HuH-7 (cell line): Measurements from ENCODE around the gene ASL.
A peak's percentile ranks its signal among the peaks of the same experiment; 100 is the strongest.
"Not testable (repeated sequence)": the region's sequence is repeated elsewhere in the genome, so short reads cannot be mapped to it uniquely, and the experiment has no call there.

Source experiments
- DNase-seq: peaks from one replicate; pipeline ENCODE4 v3.0.0; 2011; ENCODE audit warnings: low spot score

ASL gene

DNA sequence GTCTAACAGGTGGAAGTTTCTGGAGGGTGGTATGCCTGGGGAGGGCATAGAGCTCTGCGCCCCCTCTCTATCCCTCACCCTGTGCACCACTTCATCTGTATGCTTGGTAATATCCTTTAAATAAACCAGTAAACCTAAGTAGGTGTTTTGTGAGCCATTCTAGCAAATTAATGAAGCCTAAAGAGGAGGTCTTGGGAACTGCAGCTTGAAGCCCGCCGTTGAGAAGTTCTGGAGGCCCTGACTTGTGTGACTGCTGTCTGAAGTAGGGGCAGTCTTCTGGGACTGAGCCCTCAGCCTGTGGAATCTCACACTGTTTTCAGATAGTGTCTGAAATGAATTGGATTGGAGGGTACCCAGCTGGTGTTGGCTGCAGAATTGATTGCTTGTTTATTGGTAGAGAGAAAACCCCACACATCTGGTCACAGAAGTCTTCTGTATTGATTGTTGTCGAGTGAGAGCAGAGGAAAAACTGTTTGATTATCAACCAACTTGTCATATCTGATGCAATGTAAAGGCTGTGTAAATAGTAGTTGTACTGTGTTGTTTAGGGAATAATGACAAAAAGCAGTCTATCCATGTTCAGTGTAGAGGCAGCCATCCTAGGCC, 43.7 kb downstream of the ASL start:
- no peak for DNase-seq

DNA sequence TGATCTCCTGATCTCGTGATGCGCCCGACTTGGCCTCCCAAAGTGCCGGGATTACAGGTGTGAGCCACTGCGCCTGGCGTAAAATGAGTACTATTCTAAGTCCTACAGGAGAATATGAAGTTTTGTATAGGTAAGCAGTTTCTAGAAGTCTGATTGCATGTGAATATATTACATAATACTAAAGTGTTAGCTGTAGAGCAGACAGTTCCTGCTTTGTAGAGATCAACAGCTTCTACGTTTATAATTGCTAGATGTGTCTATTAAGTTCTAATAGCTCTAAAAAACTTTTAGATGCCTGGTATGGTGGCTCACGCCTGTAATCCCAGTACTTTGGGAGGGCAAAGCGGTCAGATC, 47.5 kb downstream of the ASL start:
- DNase-seq, result no peak

DNA sequence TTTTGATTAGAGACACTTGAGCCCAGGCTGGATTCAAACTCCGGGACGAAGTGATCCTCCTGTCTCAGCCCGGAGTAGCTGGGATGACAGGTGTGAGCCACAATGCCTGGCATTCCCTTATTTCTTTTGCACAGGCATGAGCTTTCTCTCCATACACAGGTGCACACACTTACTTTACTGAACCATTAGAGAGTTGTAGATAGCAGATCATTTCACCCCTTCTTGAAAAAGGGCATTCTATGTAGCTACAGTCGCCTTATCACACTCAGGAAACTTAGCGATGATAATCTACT, 48.9 kb downstream of the ASL start:
- not testable (repeated sequence) for DNase-seq

DNA sequence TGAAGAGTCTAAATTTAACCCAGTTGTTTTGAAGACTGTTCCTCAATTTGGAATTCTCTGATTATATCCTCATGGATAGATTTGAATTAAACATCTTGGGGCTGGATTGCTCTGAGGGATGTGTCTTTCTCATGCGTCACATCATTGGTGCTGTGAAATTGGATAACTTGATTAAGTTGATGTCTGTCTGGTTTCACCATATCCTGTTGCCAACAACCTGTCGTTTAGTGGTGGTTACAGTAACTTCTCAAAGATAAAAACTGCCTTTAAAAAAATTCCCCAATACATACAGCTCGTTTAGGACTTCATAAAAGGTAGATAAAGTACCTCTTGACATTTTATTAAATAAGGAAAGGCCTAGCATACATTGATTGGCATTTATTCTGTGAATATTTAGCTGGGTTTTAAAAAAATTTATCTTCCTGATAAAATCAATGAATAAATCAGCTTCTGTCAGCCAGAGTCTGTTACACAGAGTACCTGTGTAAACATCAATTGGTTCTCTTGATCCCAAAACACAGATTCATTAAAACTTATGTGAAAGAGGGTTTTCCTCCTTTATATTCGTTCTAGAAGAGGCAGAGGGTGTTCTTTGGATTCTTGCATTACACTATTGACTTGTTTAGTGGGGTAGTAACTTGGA, 49.6 kb downstream of the ASL start:
- no peak for DNase-seq

DNA sequence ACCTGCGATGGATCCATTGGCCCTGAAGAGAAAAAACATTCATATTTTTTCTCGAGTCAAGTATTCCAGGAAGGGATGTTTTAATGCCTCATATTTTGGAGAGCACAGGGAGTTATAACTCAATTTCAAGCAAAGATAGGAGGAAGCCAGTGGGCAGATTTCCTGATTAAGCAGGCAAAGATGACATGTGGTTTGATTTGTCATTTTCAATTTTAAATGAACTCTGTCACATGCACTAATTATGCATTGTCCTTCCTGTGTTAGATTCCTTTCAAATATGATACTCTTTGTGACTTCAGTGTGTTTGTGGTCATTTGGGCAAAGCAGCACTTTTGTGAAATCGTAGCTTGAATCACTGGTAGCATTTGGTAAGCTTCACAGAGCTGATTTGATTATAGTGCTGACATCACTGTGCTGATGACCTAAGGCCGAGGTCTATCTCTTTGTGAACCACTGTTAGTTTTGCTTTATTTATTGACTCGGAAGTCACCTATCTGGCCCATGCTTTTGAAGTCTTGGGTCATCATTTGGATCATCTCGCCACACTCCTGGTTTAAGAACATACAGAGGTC, 50.2 kb downstream of the ASL start:
- not testable (repeated sequence) for DNase-seq

DNA sequence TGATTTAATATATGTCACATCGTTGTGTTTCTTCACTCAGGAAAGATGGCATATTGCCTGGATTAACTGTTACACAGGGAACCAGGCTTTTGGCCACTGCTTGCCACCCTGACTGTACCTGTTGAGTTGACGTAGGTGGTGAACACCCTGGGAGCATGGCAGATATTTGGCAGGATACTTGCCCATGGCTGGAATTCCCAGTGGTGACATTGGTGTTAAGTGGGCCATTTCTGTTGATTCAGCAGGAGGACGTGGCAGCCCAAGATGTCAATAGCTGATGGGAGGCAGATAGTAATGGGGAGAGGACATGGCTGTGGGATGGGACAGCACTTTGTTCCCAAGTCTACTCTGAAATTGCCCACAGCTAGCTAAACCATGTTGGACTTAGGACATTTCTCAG, 51.6 kb downstream of the ASL start:
- not testable (repeated sequence) for DNase-seq

DNA sequence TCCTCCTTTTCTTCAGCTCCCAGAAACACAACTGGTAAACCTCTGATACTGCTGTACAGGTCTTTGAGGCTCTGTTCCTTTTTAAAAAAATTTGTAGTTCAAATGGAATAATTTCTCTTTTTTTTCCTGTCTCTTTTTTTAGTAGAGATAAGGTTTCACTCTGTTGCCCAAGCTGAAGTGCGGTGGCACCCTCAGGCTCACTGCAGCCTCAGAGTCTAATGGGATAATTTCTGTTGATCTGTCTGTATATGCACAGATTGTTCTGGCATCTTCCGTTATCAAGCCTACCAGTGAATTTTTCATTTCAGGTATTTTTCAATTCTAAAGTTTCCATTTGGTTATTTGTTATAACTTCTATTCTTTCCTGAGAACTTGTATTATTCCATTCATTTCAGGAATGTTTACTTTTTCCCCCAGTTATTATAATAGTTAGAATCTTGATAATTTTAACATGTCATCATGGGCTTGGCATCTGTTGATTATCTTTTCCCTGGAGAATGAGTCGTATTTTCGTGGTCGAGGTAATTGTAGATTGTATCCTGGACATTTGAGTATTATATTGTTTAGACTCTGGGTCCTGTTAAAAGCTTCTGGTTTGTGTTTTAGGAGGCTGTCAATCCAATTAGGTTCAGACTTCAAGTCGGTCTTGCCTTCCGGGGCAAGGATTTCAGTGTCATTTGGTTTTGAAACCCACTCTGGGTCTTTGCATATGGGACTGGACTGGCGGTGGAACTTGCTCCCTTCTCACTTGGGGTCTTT, 63.6 kb downstream of the ASL start:
- no peak for DNase-seq

DNA sequence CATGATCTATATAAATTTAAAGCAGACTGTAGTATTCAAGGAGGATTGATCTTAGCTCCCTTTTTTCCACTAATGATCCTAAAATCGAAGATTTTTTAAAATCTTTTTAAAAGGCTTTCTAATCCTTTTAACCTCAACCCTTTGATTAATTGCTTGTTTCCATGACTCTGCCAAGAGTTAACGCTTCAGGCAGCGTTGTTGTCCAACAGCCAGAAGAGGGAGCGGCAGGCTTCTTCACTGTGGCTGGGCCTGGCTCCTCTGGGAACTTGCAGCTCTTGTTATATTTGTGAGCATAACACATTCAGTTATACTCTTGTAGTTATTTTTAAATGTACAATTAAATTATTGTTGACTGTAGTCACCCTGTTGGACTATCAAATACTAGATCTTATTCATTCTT, 65.3 kb downstream of the ASL start:
- peak; percentile 61 for DNase-seq

DNA sequence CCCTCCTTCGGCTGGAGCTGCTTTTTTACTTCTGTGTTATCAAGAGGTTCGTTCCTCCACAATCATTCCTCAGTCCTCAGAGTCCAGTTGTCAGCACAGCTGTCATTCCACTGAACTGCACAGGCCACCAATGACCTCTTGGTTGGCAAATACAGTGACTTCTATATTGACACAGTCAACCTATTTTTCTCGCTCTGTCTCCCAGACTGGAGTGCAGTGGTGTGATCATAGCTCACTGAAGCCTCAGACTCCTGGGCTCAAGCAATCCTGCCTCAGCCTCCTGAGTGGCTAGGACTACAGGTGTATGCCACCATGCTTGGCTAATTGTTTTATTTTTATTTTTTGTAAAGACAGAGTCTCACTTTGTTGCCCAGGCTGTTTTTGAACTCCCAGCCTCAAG, 66.7 kb downstream of the ASL start:
- DNase-seq, result peak; percentile 62

DNA sequence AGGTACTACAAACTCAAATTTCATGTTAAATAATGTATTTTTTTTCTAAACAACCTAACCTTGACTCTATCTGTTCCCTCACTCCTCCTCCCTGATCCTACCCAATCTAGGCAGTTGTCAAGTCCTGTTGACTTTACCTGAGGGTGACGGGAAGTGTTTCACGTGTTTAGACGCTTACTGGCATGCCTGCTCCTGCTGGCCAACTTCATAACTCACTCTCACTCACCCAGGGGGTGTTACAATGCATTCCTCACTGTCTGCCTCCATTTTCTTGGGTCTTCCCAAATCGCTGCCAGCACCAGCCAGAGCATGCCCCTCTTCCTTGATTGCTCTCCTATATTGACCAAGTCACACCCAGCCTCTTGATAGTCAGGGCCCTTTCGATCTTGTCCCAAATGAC, 67.4 kb downstream of the ASL start:
- no peak for DNase-seq
